HCT116 (cell line): ENCODE measurements around the gene COX11. TPM values are rescaled to one million over a fixed set of nuclear protein-coding genes. Genes with fewer than 3 reads are reported as not detected.

ENCODE experiments used
- ATAC-seq: fragments of 200-7000 bp; cut with Tn5 transposase; 2 replicates; pipeline ENCODE4 v1.9.1; 2020; ENCODE audit warnings: mild to moderate bottlenecking, moderate library complexity
- BruUV-seq: library from RNA; stranded (reverse); fragments of 400-500 nt; replicated peaks from 2 replicates; lab custom pipeline; 2021; lab: Mats Ljungman, UMichigan
- CTCF ChIA-PET: fragments of 300-600 bp; sonication (Branson Sonifier 250); formaldehyde crosslinking; loops from one replicate; lab custom pipeline; 2021; ENCODE audit warnings: antibody characterized with exemption; lab: Charles Lee
- POLR2A ChIA-PET: fragments of 300-600, 350-600 bp; sonication (Branson Sonifier 250); formaldehyde crosslinking; loops from one replicate; lab custom pipeline; 2021; ENCODE audit warnings: antibody characterized with exemption; lab: Charles Lee
- RAD21 ChIA-PET, 2 experiments: fragments of 300-600 bp; sonication (Branson Sonifier 250); formaldehyde crosslinking; loops; one replicate each; lab custom pipeline; 2023; ENCODE audit warnings: low total read pairs in 2 of 2; ENCODE audit not compliant: uncharacterized antibody in 2 of 2, unreplicated experiment in 2 of 2, low non-redundant PET in 1 of 2; lab: Charles Lee
- DNase-seq: peaks from one replicate; pipeline ENCODE4 v3.0.0-alpha.2; 2010; ENCODE audit warnings: low read depth, low spot score
- H2AFZ ChIP-seq: fragments of 200-600 bp; shearing (Covaris generic), sonication (generic); 2 replicates; pipeline ENCODE4 v1.6.1; 2017; ENCODE audit warnings: low read depth, mixed run types, mixed read lengths, antibody characterized with exemption, low read length; ENCODE audit not compliant: poor library complexity, severe bottlenecking
- H3K27ac ChIP-seq: 2 replicates; pipeline ENCODE4 v1.5.1; 2012; ENCODE audit warnings: low read depth, low read length
- H3K27me3 ChIP-seq: fragments of 200-600 bp; sonication (generic); 2 replicates; pipeline ENCODE4 v1.6.1; 2016; ENCODE audit warnings: mixed run types, low read length, mixed read lengths; ENCODE audit not compliant: insufficient read depth
- H3K36me3 ChIP-seq, 2 experiments: fragments of 200-500 bp in 1 of 2; fragments of 200-600 bp in 1 of 2; sonication (Bioruptor generic) in 1 of 2; sonication (generic) in 1 of 2; 2 replicates each; pipeline versions ENCODE4 v1.5.1 to v1.6.1; 2014 to 2016; ENCODE audit warnings: low read length in 2 of 2, inconsistent platforms in 1 of 2, mixed read lengths in 1 of 2, mixed run types in 1 of 2; ENCODE audit not compliant: insufficient read depth in 2 of 2, control insufficient read depth in 1 of 2
- H3K4me1 ChIP-seq, 2 experiments: fragments of 200-600 bp in 1 of 2; sonication (generic) in 1 of 2; 2 replicates each; pipeline versions ENCODE4 v1.5.1 to v1.6.1; 2012 to 2017; ENCODE audit warnings: low read length in 2 of 2, inconsistent platforms in 1 of 2, mild to moderate bottlenecking in 1 of 2, mixed read lengths in 1 of 2, mixed run types in 1 of 2, moderate library complexity in 1 of 2; ENCODE audit not compliant: insufficient read depth in 2 of 2, control insufficient read depth in 1 of 2
- H3K4me2 ChIP-seq: fragments of 200-600 bp; sonication (generic); 2 replicates; pipeline ENCODE4 v1.6.1; 2017; ENCODE audit warnings: mixed run types, low read length, mixed read lengths
- H3K4me3 ChIP-seq, 2 experiments: fragments of 200-600 bp in 1 of 2; sonication (generic) in 1 of 2; replicated peaks in 1 of 2; 2 replicates each; pipeline ENCODE4 v1.5.1; 2011 to 2016; ENCODE audit warnings: low read length in 2 of 2, control low read depth in 1 of 2, low read depth in 1 of 2, mild to moderate bottlenecking in 1 of 2, mixed read lengths in 1 of 2, mixed run types in 1 of 2
- H3K79me2 ChIP-seq: fragments of 200-600 bp; sonication (generic); 2 replicates; pipeline ENCODE4 v1.6.1; 2017; ENCODE audit warnings: mild to moderate bottlenecking, mixed run types, low read length, moderate library complexity, mixed read lengths; ENCODE audit not compliant: insufficient read depth
- H3K9ac ChIP-seq: fragments of 200-600 bp; sonication (generic); 2 replicates; pipeline ENCODE4 v1.6.1; 2016; ENCODE audit warnings: low read length, mixed read lengths
- H3K9me2 ChIP-seq: fragments of 200-600 bp; sonication (generic), shearing (Covaris generic); 2 replicates; pipeline ENCODE4 v1.6.1; 2017; ENCODE audit warnings: mixed run types, mild to moderate bottlenecking, moderate library complexity; ENCODE audit not compliant: insufficient read depth
- H3K9me3 ChIP-seq, 2 experiments: fragments of 200-500 bp in 1 of 2; fragments of 200-600 bp in 1 of 2; sonication (Bioruptor generic) in 1 of 2; sonication (generic) in 1 of 2; 2 replicates each; pipeline ENCODE4 v1.6.1; 2014 to 2017; ENCODE audit warnings: low read length in 2 of 2, mixed read lengths in 2 of 2, inconsistent platforms in 1 of 2, low read depth in 1 of 2, mild to moderate bottlenecking in 1 of 2, mixed run types in 1 of 2, moderate library complexity in 1 of 2; ENCODE audit not compliant: control insufficient read depth in 1 of 2, insufficient read depth in 1 of 2
- H4K20me1 ChIP-seq: fragments of 200-600 bp; sonication (generic), shearing (Covaris generic); 2 replicates; pipeline ENCODE4 v1.6.1; 2017; ENCODE audit warnings: mixed run types, mild to moderate bottlenecking, moderate library complexity; ENCODE audit not compliant: insufficient read depth
- ATF3 ChIP-seq: IDR thresholded peaks from 2 replicates; pipeline ENCODE4 v1.6.1; 2012
- CBX3 ChIP-seq: IDR thresholded peaks from 2 replicates; pipeline ENCODE4 v1.6.1; 2012; ENCODE audit warnings: low read depth
- CEBPB ChIP-seq: IDR thresholded peaks from 2 replicates; pipeline ENCODE4 v1.6.1; 2012; ENCODE audit warnings: low read depth
- CTCF ChIP-seq, 3 experiments: fragments of 200-600 bp in 1 of 3; sonication (generic) in 1 of 3; IDR thresholded peaks in 2 of 3; conservative IDR thresholded peaks in 1 of 3; 2 replicates each; pipeline ENCODE4 v1.5.1; 2012 to 2017; ENCODE audit warnings: low read depth in 2 of 3, low read length in 2 of 3, antibody characterized with exemption in 1 of 3, borderline replicate concordance in 1 of 3, control low read depth in 1 of 3, mild to moderate bottlenecking in 1 of 3, mixed read lengths in 1 of 3, mixed run types in 1 of 3, moderate library complexity in 1 of 3; ENCODE audit not compliant: insufficient read depth in 1 of 3
- ELF1 ChIP-seq: IDR thresholded peaks from 2 replicates; pipeline ENCODE4 v1.6.1; 2012; ENCODE audit warnings: low read depth, borderline replicate concordance
- EZH2phosphoT487 ChIP-seq: fragments of 200-600 bp; IDR thresholded peaks from 2 replicates; pipeline ENCODE4 v1.6.1; 2018; ENCODE audit warnings: antibody characterized with exemption, borderline replicate concordance
- POLR2AphosphoS5 ChIP-seq: IDR thresholded peaks from 2 replicates; pipeline ENCODE4 v1.6.1; 2011; ENCODE audit warnings: mild to moderate bottlenecking, low read depth, low read length, moderate library complexity
- RAD21 ChIP-seq: IDR thresholded peaks from 2 replicates; pipeline ENCODE4 v1.6.1; 2012; ENCODE audit warnings: low read depth, mild to moderate bottlenecking
- SP1 ChIP-seq: IDR thresholded peaks from 2 replicates; pipeline ENCODE4 v1.6.1; 2012; ENCODE audit warnings: low read depth
- SRF ChIP-seq: IDR thresholded peaks from 2 replicates; pipeline ENCODE4 v1.6.1; 2012; ENCODE audit warnings: low read depth
- ZNF274 ChIP-seq: fragments of 200-500 bp; sonication (Bioruptor generic); IDR thresholded peaks from 2 replicates; pipeline ENCODE4 v1.6.1; 2014; ENCODE audit warnings: mild to moderate bottlenecking, low read depth, low read length, inconsistent platforms
- intact Hi-C: fragments of 100-400 bp; cut with micrococcal nuclease; formaldehyde crosslinking; loops from 2 replicates; pipeline ENCODE4 v1.10.0; 2022
- total RNA-seq: library from RNA; stranded (reverse); gene quantifications from one replicate; pipeline ENCODE4 v1.2.1, GENCODE V29; 2021; ENCODE audit not compliant: unreplicated experiment
- TF ChIP-seq, protein P1 (sequence below): IDR thresholded peaks from 2 replicates; pipeline ENCODE4 v1.6.1; 2012; ENCODE audit warnings: low read depth
- TF ChIP-seq, protein P2 (sequence below): IDR thresholded peaks from 2 replicates; pipeline ENCODE4 v1.6.1; 2011; ENCODE audit warnings: mild to moderate bottlenecking, low read length, moderate library complexity; ENCODE audit not compliant: insufficient replicate concordance; ENCODE audit errors: extremely low read depth

The COX11 gene
- total RNA-seq, 1 experiment from 2014 or later: 62.9 TPM

DNA sequence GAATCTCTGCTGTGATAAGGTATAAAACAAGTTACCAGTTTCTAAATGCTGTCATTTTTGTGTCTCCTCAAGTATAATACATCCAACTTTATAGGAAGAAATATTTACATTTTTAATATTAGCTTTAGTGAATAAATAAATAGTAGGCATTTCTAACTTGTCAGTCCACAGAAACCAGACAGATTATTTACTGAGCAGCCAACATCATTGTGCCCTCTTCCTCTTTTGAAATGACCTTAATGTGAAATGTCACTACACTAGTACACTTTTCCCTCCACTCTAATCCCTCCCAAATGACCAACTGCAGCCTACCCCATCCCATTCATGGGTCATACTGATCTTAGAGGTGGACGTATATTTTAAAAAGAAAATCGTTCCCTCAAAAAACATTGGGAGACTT is 9.3 kb upstream of the COX11 start (continued):
- TF ChIP-seq, protein P1, sequence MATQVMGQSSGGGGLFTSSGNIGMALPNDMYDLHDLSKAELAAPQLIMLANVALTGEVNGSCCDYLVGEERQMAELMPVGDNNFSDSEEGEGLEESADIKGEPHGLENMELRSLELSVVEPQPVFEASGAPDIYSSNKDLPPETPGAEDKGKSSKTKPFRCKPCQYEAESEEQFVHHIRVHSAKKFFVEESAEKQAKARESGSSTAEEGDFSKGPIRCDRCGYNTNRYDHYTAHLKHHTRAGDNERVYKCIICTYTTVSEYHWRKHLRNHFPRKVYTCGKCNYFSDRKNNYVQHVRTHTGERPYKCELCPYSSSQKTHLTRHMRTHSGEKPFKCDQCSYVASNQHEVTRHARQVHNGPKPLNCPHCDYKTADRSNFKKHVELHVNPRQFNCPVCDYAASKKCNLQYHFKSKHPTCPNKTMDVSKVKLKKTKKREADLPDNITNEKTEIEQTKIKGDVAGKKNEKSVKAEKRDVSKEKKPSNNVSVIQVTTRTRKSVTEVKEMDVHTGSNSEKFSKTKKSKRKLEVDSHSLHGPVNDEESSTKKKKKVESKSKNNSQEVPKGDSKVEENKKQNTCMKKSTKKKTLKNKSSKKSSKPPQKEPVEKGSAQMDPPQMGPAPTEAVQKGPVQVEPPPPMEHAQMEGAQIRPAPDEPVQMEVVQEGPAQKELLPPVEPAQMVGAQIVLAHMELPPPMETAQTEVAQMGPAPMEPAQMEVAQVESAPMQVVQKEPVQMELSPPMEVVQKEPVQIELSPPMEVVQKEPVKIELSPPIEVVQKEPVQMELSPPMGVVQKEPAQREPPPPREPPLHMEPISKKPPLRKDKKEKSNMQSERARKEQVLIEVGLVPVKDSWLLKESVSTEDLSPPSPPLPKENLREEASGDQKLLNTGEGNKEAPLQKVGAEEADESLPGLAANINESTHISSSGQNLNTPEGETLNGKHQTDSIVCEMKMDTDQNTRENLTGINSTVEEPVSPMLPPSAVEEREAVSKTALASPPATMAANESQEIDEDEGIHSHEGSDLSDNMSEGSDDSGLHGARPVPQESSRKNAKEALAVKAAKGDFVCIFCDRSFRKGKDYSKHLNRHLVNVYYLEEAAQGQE: no peak
- no peak for TF ChIP-seq POLR2AphosphoS5
- TF ChIP-seq, protein P2, sequence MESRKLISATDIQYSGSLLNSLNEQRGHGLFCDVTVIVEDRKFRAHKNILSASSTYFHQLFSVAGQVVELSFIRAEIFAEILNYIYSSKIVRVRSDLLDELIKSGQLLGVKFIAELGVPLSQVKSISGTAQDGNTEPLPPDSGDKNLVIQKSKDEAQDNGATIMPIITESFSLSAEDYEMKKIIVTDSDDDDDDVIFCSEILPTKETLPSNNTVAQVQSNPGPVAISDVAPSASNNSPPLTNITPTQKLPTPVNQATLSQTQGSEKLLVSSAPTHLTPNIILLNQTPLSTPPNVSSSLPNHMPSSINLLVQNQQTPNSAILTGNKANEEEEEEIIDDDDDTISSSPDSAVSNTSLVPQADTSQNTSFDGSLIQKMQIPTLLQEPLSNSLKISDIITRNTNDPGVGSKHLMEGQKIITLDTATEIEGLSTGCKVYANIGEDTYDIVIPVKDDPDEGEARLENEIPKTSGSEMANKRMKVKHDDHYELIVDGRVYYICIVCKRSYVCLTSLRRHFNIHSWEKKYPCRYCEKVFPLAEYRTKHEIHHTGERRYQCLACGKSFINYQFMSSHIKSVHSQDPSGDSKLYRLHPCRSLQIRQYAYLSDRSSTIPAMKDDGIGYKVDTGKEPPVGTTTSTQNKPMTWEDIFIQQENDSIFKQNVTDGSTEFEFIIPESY: no peak
- TF ChIP-seq EZH2phosphoT487: no peak
- TF ChIP-seq ATF3: no peak
- TF ChIP-seq, all 23 proteins: peak for 0

GRCh38 chr17:54976316-54976715 is 7.9 kb upstream of the COX11 start:
- ChIA-PET RAD21 (no interaction called here), CTCF (no interaction called here), POLR2A (no interaction called here)
- Histone ChIP-seq H3K9me2 (no peaks in the 10 kb centered on the region), H3K4me2 (no peak overlapping the region), H3K4me1 (no peaks in the 10 kb centered on the region), H3K27me3 (no peaks in the 10 kb centered on the region), H3K9me3 (no peaks in the 10 kb centered on the region), H4K20me1 (no peaks in the 10 kb centered on the region), H3K4me3 (no peak overlapping the region), H3K36me3 (no peaks in the 10 kb centered on the region), H3K27ac (no peak overlapping the region), H2AFZ (no peak overlapping the region), H3K9ac (no peak overlapping the region), H3K79me2 (peaks cover 32% of the 10 kb centered on the region)
- no peak for DNase-seq
- TF ChIP-seq SRF (no peak), CBX3 (no peak), ZNF274 (no peak), ELF1 (no peak), CTCF (IDR thresholded peaks at IDR 0.05 in 2 of 3, conservative IDR thresholded peaks at IDR 0.05 in 1 of 3; ENCODE audit: borderline replicate concordance in 1 of 3, insufficient read depth in 1 of 3, low read depth in 2 of 3, low read length in 2 of 3) (no peak), RAD21 (no peak), SP1 (no peak), CEBPB (no peak)
- TF ChIP-seq, protein P1: no peak
- BruUV-seq: no TSS peak
- intact Hi-C loops: no loop called here
- ATAC-seq: no peak
